HG03460 (cell line): Measurements from ENCODE around the gene PIP4K2C.
"Not testable (repeated sequence)": the region's sequence is repeated elsewhere in the genome, so short reads cannot be mapped to it uniquely, and the experiment has no call there.

Source experiments
- ATAC-seq: cut with Tn5 transposase; IDR thresholded peaks from one replicate; pipeline ENCODE4 v1.9.1; 2021; ENCODE audit not compliant: unreplicated experiment

PIP4K2C gene

GRCh38 chr12:57632958-57633840, 42.2 kb downstream of the PIP4K2C start, which contains the start of gene B4GALNT1:
TSS of gene B4GALNT1 (minus strand) at chr12:57633201. CDS start at chr12:57632132, 1,069 bp downstream.
- ATAC-seq, result peak; percentile 79

GRCh38 chr12:57636731-57637130, 45.7 kb downstream of the PIP4K2C start:
- not testable (repeated sequence) for ATAC-seq

GRCh38 chr12:57637364-57637763, 46.4 kb downstream of the PIP4K2C start:
- ATAC-seq, result no peak

- no peak for ATAC-seq
These were observed 47.1 kb downstream of the PIP4K2C start for GRCh38 chr12:57638096-57638495.

GRCh38 chr12:57640175-57641042, 49.4 kb downstream of the PIP4K2C start:
- no peak for ATAC-seq

- no peak for ATAC-seq
These were observed 50.9 kb downstream of the PIP4K2C start for GRCh38 chr12:57641699-57642442.

- ATAC-seq, result not testable (repeated sequence)
These were observed 55.1 kb downstream of the PIP4K2C start for GRCh38 chr12:57645990-57646658.

- not testable (repeated sequence) for ATAC-seq
These were observed 55.7 kb downstream of the PIP4K2C start for GRCh38 chr12:57646659-57647049.
